Neural progenitor cell (in vitro differentiated cells): ENCODE data around the gene SPAG6. TPM values are rescaled to one million over a fixed set of nuclear protein-coding genes. Genes with fewer than 3 reads are reported as not detected.

Experiments
- DNase-seq: peaks from one replicate; pipeline ENCODE4 v3.0.0-alpha.2; 2016; ENCODE audit warnings: low spot score
- H2AFZ ChIP-seq: fragments of 200-600 bp; sonication (generic); replicated peaks from 2 replicates; pipeline ENCODE4 v1.6.1; 2016; ENCODE audit warnings: antibody characterized with exemption
- H3F3A ChIP-seq: fragments of 200-600 bp; sonication (generic); 2 replicates; pipeline ENCODE4 v1.6.1; 2016; ENCODE audit warnings: antibody characterized with exemption, low read depth
- H3K27ac ChIP-seq: fragments of 200-600 bp; sonication (generic); 2 replicates; pipeline ENCODE4 v1.5.1; 2016; ENCODE audit warnings: mild to moderate bottlenecking
- H3K27me3 ChIP-seq: fragments of 200-600 bp; sonication (generic); 2 replicates; pipeline ENCODE4 v1.6.1; 2016; ENCODE audit warnings: mild to moderate bottlenecking, moderate library complexity
- H3K36me3 ChIP-seq: fragments of 200-600 bp; sonication (generic); 2 replicates; pipeline ENCODE4 v1.5.1; 2016
- H3K4me1 ChIP-seq: fragments of 200-600 bp; sonication (generic); 2 replicates; pipeline ENCODE4 v1.6.1; 2016; ENCODE audit warnings: mixed run types
- H3K4me2 ChIP-seq: fragments of 200-600 bp; sonication (generic); 2 replicates; pipeline ENCODE4 v1.6.1; 2016
- H3K4me3 ChIP-seq: fragments of 200-600 bp; sonication (generic); 2 replicates; pipeline ENCODE4 v1.5.1; 2016
- H3K79me2 ChIP-seq: fragments of 200-600 bp; sonication (generic); 2 replicates; pipeline ENCODE4 v1.6.1; 2016; ENCODE audit warnings: low read depth
- H3K9ac ChIP-seq: fragments of 200-600 bp; sonication (generic); 2 replicates; pipeline ENCODE4 v1.6.1; 2016
- H3K9me3 ChIP-seq: fragments of 200-600 bp; sonication (generic); 2 replicates; pipeline ENCODE4 v1.5.1; 2016; ENCODE audit warnings: low read depth
- H4K20me1 ChIP-seq: fragments of 200-600 bp; sonication (generic); 2 replicates; pipeline ENCODE4 v1.6.1; 2016; ENCODE audit warnings: low read depth
- H3K27ac Mint-ChIP-seq: 3 replicates; pipeline ENCODE4 v1.8.0; 2021; ENCODE audit warnings: mixed read lengths
- H3K27me3 Mint-ChIP-seq: 2 replicates; pipeline ENCODE4 v1.8.0; 2022; ENCODE audit warnings: low read depth, mild to moderate bottlenecking, inconsistent platforms, moderate library complexity, mixed read lengths; ENCODE audit not compliant: insufficient read depth
- H3K36me3 Mint-ChIP-seq: 3 replicates; pipeline ENCODE4 v1.8.0; 2021; ENCODE audit warnings: mixed read lengths
- H3K4me1 Mint-ChIP-seq: 3 replicates; pipeline ENCODE4 v1.8.0; 2021; ENCODE audit warnings: mixed read lengths
- H3K4me3 Mint-ChIP-seq: 3 replicates; pipeline ENCODE4 v1.8.0; 2021; ENCODE audit warnings: mild to moderate bottlenecking, moderate library complexity, mixed read lengths
- H3K9me3 Mint-ChIP-seq: 3 replicates; pipeline ENCODE4 v1.8.0; 2020; ENCODE audit warnings: mixed read lengths
- CTCF ChIP-seq: fragments of 200-600 bp; sonication (generic); IDR thresholded peaks from 2 replicates; pipeline ENCODE4 v1.5.1; 2017; ENCODE audit warnings: antibody characterized with exemption, mild to moderate bottlenecking
- EZH2 ChIP-seq: fragments of 200-600 bp; sonication (generic); IDR thresholded peaks from 2 replicates; pipeline ENCODE4 v1.6.1; 2017; ENCODE audit warnings: antibody characterized with exemption, mild to moderate bottlenecking, moderate library complexity
- EZH2phosphoT487 ChIP-seq: fragments of 200-600 bp; sonication (generic); IDR thresholded peaks from 2 replicates; pipeline ENCODE4 v1.6.1; 2017; ENCODE audit warnings: antibody characterized with exemption
- total RNA-seq: library from RNA; depleted of rRNA; stranded (reverse); fragments of >200 nt; gene quantifications from 2 replicates; pipeline ENCODE4 v1.2.3, GENCODE V29; 2015; ENCODE audit warnings: low replicate concordance

Gene SPAG6
- total RNA-seq, 1 donor from 2014 or later: 0.71 TPM

- H3K27ac ChIP-seq: no peak overlapping the region
- no peak overlapping the region for H2AFZ ChIP-seq
- H3K4me2 ChIP-seq: no peak overlapping the region
- Mint-ChIP-seq H3K27ac (no peak overlapping the region), H3K4me1 (peaks cover 9% of the 10 kb centered on the region), H3K4me3 (no peak overlapping the region), H3K9me3 (no peaks in the 10 kb centered on the region), H3K27me3 (no peaks in the 10 kb centered on the region), H3K36me3 (no peaks in the 10 kb centered on the region)
- no peaks in the 10 kb centered on the region for H3K36me3 ChIP-seq
- DNase-seq: no peak
- no peak overlapping the region for H3K4me3 ChIP-seq
- no peaks in the 10 kb centered on the region for H3K9me3 ChIP-seq
- H3K27me3 ChIP-seq: no peaks in the 10 kb centered on the region
- H3K4me1 ChIP-seq: peaks cover 17% of the 10 kb centered on the region
- H3K79me2 ChIP-seq: no peaks in the 10 kb centered on the region
- H3F3A ChIP-seq: peaks cover 2% of the 10 kb centered on the region
- no peak overlapping the region for H3K9ac ChIP-seq
- TF ChIP-seq EZH2: no peak
- TF ChIP-seq CTCF: no peak
- TF ChIP-seq EZH2phosphoT487: no peak
- no peaks in the 10 kb centered on the region for H4K20me1 ChIP-seq
These were observed 19.3 kb downstream of the SPAG6 start for GRCh38 chr10:22364407-22365140.

GRCh38 chr10:22365233-22365632, 19.9 kb downstream of the SPAG6 start:
- Histone ChIP-seq H3K79me2 (no peaks in the 10 kb centered on the region), H3K36me3 (no peaks in the 10 kb centered on the region), H3K4me1 (peaks cover 17% of the 10 kb centered on the region), H4K20me1 (no peaks in the 10 kb centered on the region), H3K4me3 (no peak overlapping the region), H3K9me3 (no peaks in the 10 kb centered on the region), H3K27me3 (no peaks in the 10 kb centered on the region), H2AFZ (no peak overlapping the region), H3K4me2 (no peak overlapping the region), H3F3A (peaks cover 2% of the 10 kb centered on the region), H3K27ac (no peak overlapping the region), H3K9ac (no peak overlapping the region)
- no peaks in the 10 kb centered on the region for H3K27me3 Mint-ChIP-seq
- DNase-seq: no peak
- H3K4me3 Mint-ChIP-seq: no peak overlapping the region
- H3K4me1 Mint-ChIP-seq: peaks cover 9% of the 10 kb centered on the region
- H3K36me3 Mint-ChIP-seq: no peaks in the 10 kb centered on the region
- H3K27ac Mint-ChIP-seq: no peak overlapping the region
- H3K9me3 Mint-ChIP-seq: no peaks in the 10 kb centered on the region
- TF ChIP-seq EZH2: no peak
- TF ChIP-seq CTCF: no peak
- no peak for TF ChIP-seq EZH2phosphoT487

GRCh38 chr10:22365644-22366434, 20.5 kb downstream of the SPAG6 start:
- H3K27me3 Mint-ChIP-seq: no peaks in the 10 kb centered on the region
- Histone ChIP-seq H3K9me3 (no peaks in the 10 kb centered on the region), H3K4me2 (no peak overlapping the region), H2AFZ (no peak overlapping the region), H3K36me3 (no peaks in the 10 kb centered on the region), H4K20me1 (no peaks in the 10 kb centered on the region), H3K4me1 (peaks cover 17% of the 10 kb centered on the region), H3K79me2 (no peaks in the 10 kb centered on the region), H3K4me3 (no peak overlapping the region), H3K27me3 (no peaks in the 10 kb centered on the region), H3F3A (peaks cover 2% of the 10 kb centered on the region), H3K9ac (no peak overlapping the region), H3K27ac (no peak overlapping the region)
- no peak for DNase-seq
- TF ChIP-seq EZH2: no peak
- no peak for TF ChIP-seq CTCF
- no peak for TF ChIP-seq EZH2phosphoT487
- peaks cover 9% of the 10 kb centered on the region for H3K4me1 Mint-ChIP-seq
- H3K36me3 Mint-ChIP-seq: no peaks in the 10 kb centered on the region
- H3K4me3 Mint-ChIP-seq: no peak overlapping the region
- no peaks in the 10 kb centered on the region for H3K9me3 Mint-ChIP-seq
- no peak overlapping the region for H3K27ac Mint-ChIP-seq
